Astrocyte of the hippocampus (primary cell): ENCODE measurements around the gene SASS6.

Source experiments
- DNase-seq: peaks from one replicate; pipeline ENCODE4 v3.0.0; 2011; ENCODE audit warnings: low read depth, low spot score

SASS6 gene

GRCh38 chr1:100132566-100133477 lies at the start of gene SASS6, which contains the start of gene TRMT13:
TSS of gene SASS6 (minus strand) at chr1:100132930. CDS start at chr1:100132814, 116 bp downstream.
TSS of gene TRMT13 (plus strand) at chr1:100133163. CDS start at chr1:100133169, 6 bp downstream.
- DNase-seq: peak; percentile 99

GRCh38 chr1:100178091-100178490 lies 45.4 kb upstream of the SASS6 start, which contains the start of gene LRRC39:
TSS of gene LRRC39 (minus strand) at chr1:100178256. CDS start at chr1:100168516, 9,740 bp downstream.
- DNase-seq: no peak

- no peak for DNase-seq
Observed at GRCh38 chr1:100177295-100178041, 44.7 kb upstream of the SASS6 start.

- DNase-seq: no peak
Observed at GRCh38 chr1:100168051-100168450, 35.3 kb upstream of the SASS6 start.

- DNase-seq: no peak
Observed at GRCh38 chr1:100164702-100165101, 32.0 kb upstream of the SASS6 start.

- DNase-seq: peak; percentile 81
Observed at GRCh38 chr1:100164216-100164615, 31.5 kb upstream of the SASS6 start.

- DNase-seq: no peak
Observed at GRCh38 chr1:100162881-100163280, 30.2 kb upstream of the SASS6 start.

GRCh38 chr1:100152271-100152670 lies 19.5 kb upstream of the SASS6 start:
- DNase-seq: no peak

- DNase-seq: no peak
Observed at GRCh38 chr1:100151679-100152078, 18.9 kb upstream of the SASS6 start.

GRCh38 chr1:100147875-100148274 lies 15.1 kb upstream of the SASS6 start:
- DNase-seq: no peak

GRCh38 chr1:100146958-100147357 lies 14.2 kb upstream of the SASS6 start:
- DNase-seq: no peak

GRCh38 chr1:100145116-100145515 lies 12.4 kb upstream of the SASS6 start:
- DNase-seq: no peak

- no peak for DNase-seq
Observed at GRCh38 chr1:100142343-100142742, 9.6 kb upstream of the SASS6 start.

- DNase-seq: no peak
Observed at GRCh38 chr1:100141192-100141591, 8.5 kb upstream of the SASS6 start.

- no peak for DNase-seq
Observed at GRCh38 chr1:100137602-100138001, 4.9 kb upstream of the SASS6 start.

GRCh38 chr1:100134872-100135271 lies 2.1 kb upstream of the SASS6 start:
- DNase-seq: peak; percentile 4

- no peak for DNase-seq
Observed at GRCh38 chr1:100131623-100132022, 1.1 kb downstream of the SASS6 start.

- no peak for DNase-seq
Observed at GRCh38 chr1:100130552-100131077, 2.1 kb downstream of the SASS6 start.

GRCh38 chr1:100127226-100127625 lies 5.5 kb downstream of the SASS6 start:
- DNase-seq: no peak

- no peak for DNase-seq
Observed at GRCh38 chr1:100122177-100122576, 10.6 kb downstream of the SASS6 start.

- no peak for DNase-seq
Observed at GRCh38 chr1:100115524-100115923, 17.2 kb downstream of the SASS6 start.

- no peak for DNase-seq
Observed at GRCh38 chr1:100109554-100110066, 23.1 kb downstream of the SASS6 start.
